Measurements from ENCODE around the gene SERPING1. TPM values are rescaled to one million over a fixed set of nuclear protein-coding genes. Genes with fewer than 3 reads are reported as not detected.

SERPING1 gene
- polyA plus RNA-seq, 1 experiment, result 119 TPM

- DNase-seq (ENCODE audit: low read depth), result no peak
- POLR2A ChIA-PET, result no interaction called here
- no peak overlapping the region for H3K4me3 ChIP-seq (ENCODE audit: low read depth, low read length)
- no peaks in the 10 kb centered on the region; the same call in 1 of the 2 replicates for H3K36me3 ChIP-seq (ENCODE audit: control insufficient read depth, insufficient read depth, low read length)
- 0 out of 2 replicates have a peak, but pooled peaks cover 5% of the 10 kb centered on the region for H3K27me3 ChIP-seq (ENCODE audit: control insufficient read depth, insufficient read depth, low read length)
- CTCF ChIA-PET, result interaction anchor here (0.6 to 8.2 kb wide), 4 partner anchors 21 to 51 kb away, joined by 3 to 50 read pairs (median 16); partner anchors contain the start of gene UBE2L6
- TF ChIP-seq, protein P1, sequence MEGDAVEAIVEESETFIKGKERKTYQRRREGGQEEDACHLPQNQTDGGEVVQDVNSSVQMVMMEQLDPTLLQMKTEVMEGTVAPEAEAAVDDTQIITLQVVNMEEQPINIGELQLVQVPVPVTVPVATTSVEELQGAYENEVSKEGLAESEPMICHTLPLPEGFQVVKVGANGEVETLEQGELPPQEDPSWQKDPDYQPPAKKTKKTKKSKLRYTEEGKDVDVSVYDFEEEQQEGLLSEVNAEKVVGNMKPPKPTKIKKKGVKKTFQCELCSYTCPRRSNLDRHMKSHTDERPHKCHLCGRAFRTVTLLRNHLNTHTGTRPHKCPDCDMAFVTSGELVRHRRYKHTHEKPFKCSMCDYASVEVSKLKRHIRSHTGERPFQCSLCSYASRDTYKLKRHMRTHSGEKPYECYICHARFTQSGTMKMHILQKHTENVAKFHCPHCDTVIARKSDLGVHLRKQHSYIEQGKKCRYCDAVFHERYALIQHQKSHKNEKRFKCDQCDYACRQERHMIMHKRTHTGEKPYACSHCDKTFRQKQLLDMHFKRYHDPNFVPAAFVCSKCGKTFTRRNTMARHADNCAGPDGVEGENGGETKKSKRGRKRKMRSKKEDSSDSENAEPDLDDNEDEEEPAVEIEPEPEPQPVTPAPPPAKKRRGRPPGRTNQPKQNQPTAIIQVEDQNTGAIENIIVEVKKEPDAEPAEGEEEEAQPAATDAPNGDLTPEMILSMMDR (IDR thresholded peaks at IDR 0.05; ENCODE audit: insufficient read depth, low read depth, low read length), result no peak
Measured at GRCh38 chr11:57596266-57596885, 1.1 kb upstream of the SERPING1 start.

GRCh38 chr11:57597916-57598830, 688 bp downstream of the SERPING1 start:
- peaks cover 2% of the 10 kb centered on the region; the same call in 1 of the 2 replicates for H3K36me3 ChIP-seq (ENCODE audit: control insufficient read depth, insufficient read depth, low read length)
- TF ChIP-seq, protein P1 (IDR thresholded peaks at IDR 0.05; ENCODE audit: insufficient read depth, low read depth, low read length), result no peak
- DNase-seq (ENCODE audit: low read depth), result no peak
- H3K27me3 ChIP-seq (ENCODE audit: control insufficient read depth, insufficient read depth, low read length), result 0 out of 2 replicates have a peak, but pooled peaks cover 3% of the 10 kb centered on the region
- ChIA-PET CTCF (interaction anchor here (0.6 to 8.2 kb wide), 8 partner anchors 10 to 140 kb away, joined by 3 to 50 read pairs (median 4); partner anchors contain the start of gene UBE2L6), POLR2A (no interaction called here)
- H3K4me3 ChIP-seq (ENCODE audit: low read depth, low read length), result peak overlapping the region; percentile 60

DNA sequence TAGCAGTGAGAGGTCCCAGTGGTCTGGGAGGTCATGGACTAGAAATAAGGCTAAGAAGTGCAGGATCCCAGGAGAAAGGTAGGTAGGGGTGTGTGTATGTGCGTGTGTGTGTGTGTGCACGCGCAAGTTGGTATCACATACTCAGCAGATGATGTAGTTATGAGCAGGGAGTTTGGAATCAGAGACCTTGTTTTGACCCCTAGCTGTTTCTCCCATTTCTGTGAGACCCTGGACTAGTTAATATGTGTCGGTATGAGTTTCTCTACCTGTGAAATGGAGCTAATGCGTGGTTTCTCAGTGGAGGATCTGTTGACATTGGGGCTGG, 1.3 kb downstream of the SERPING1 start:
- H3K4me3 ChIP-seq (ENCODE audit: low read depth, low read length), result peak overlapping the region; percentile 60
- no peak for DNase-seq (ENCODE audit: low read depth)
- TF ChIP-seq, protein P1 (IDR thresholded peaks at IDR 0.05; ENCODE audit: insufficient read depth, low read depth, low read length), result no peak
- CTCF ChIA-PET, result interaction anchor here (0.7 to 8.2 kb wide), 4 partner anchors 13 to 42 kb away, joined by 3 to 50 read pairs (median 18); partner anchors contain the start of gene UBE2L6
- H3K36me3 ChIP-seq (ENCODE audit: control insufficient read depth, insufficient read depth, low read length), result peaks cover 2% of the 10 kb centered on the region; the same call in 1 of the 2 replicates
- POLR2A ChIA-PET, result no interaction called here
- 0 out of 2 replicates have a peak, but pooled peaks cover 1% of the 10 kb centered on the region for H3K27me3 ChIP-seq (ENCODE audit: control insufficient read depth, insufficient read depth, low read length)

DNA sequence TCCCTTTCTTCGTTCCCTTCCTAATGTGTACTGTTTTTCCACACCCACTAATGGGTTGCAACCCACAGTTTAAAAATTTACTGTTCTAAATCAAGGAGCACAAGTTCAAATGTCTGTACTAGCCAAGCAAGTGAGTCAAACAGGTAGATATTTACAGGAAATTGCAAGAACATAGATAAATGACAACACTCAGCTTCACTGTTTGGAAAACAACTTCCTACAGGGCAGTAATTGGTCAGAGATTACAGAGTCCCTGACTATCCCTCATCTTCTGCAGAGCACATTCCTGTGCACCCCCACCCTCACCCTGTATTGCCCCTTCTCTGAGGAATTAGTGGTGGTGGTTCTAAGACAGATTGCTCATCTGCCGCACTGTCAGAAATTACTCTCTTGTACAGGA, 1.9 kb downstream of the SERPING1 start:
- peaks cover 2% of the 10 kb centered on the region; the same call in 1 of the 2 replicates for H3K36me3 ChIP-seq (ENCODE audit: control insufficient read depth, insufficient read depth, low read length)
- CTCF ChIA-PET, result interaction anchor here (2.1 to 8.2 kb wide), 3 partner anchors 13 to 41 kb away, joined by 6 to 50 read pairs (median 30); partner anchors contain the start of gene UBE2L6
- TF ChIP-seq, protein P1 (IDR thresholded peaks at IDR 0.05; ENCODE audit: insufficient read depth, low read depth, low read length), result no peak
- H3K4me3 ChIP-seq (ENCODE audit: low read depth, low read length), result peak overlapping the region; percentile 60
- H3K27me3 ChIP-seq (ENCODE audit: control insufficient read depth, insufficient read depth, low read length), result 0 out of 2 replicates have a peak, but pooled peaks cover 1% of the 10 kb centered on the region
- no peak for DNase-seq (ENCODE audit: low read depth)
- POLR2A ChIA-PET, result interaction anchor here (0.5 kb wide), 1 partner anchor 104 kb away, joined by 7 read pairs; no protein-coding TSS in a partner anchor

- Histone ChIP-seq H3K36me3 (ENCODE audit: control insufficient read depth, insufficient read depth, low read length) (peaks cover 4% of the 10 kb centered on the region), H3K4me3 (ENCODE audit: low read depth, low read length) (no peak overlapping the region), H3K27me3 (ENCODE audit: control insufficient read depth, insufficient read depth, low read length) (no peaks in the 10 kb centered on the region)
- TF ChIP-seq, protein P1 (IDR thresholded peaks at IDR 0.05; ENCODE audit: insufficient read depth, low read depth, low read length), result no peak
- POLR2A ChIA-PET, result no interaction called here
- CTCF ChIA-PET, result interaction anchor here (0.8 to 8.2 kb wide), 4 partner anchors 26 to 43 kb away, joined by 3 to 50 read pairs (median 3); partner anchors contain the start of gene UBE2L6
- DNase-seq (ENCODE audit: low read depth), result no peak
Measured at GRCh38 chr11:57601297-57601696, 3.8 kb downstream of the SERPING1 start.
